NCI-H526 treated with DMSO at 0.1 percent for 48 hours (cell line): ENCODE results near the gene SLC2A9.

Experiments used
- DNase-seq: peaks from one replicate; lab custom pipeline; 2025; lab: John Stamatoyannopoulos, UW

The SLC2A9 gene

DNA sequence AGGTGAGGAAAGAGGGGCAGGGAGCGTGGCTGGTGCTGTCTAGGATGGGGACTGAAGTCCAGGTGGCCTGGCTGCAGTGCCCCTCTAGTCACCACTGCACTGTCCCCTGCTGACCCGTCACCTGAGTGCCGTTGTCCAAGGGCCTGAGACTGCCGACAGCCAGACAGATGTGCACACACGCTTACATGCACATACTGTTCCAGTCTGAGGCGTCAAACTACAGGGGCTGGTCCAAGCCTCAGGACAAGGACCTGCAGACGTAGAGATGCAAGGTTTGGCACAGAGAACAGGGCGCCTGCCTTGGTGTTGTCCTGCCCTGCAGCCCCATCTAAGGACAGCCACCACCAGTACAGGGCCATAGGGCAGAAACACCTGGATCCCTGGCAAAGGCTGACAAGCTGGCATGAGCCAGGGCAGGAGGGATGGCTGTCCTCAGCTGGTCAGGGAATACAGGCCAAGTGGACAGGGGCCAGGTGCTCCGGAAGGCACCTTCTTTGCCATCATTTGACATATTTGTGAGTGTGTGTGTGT, 1.7 kb downstream of the SLC2A9 start:
- DNase-seq, result no peak

DNA sequence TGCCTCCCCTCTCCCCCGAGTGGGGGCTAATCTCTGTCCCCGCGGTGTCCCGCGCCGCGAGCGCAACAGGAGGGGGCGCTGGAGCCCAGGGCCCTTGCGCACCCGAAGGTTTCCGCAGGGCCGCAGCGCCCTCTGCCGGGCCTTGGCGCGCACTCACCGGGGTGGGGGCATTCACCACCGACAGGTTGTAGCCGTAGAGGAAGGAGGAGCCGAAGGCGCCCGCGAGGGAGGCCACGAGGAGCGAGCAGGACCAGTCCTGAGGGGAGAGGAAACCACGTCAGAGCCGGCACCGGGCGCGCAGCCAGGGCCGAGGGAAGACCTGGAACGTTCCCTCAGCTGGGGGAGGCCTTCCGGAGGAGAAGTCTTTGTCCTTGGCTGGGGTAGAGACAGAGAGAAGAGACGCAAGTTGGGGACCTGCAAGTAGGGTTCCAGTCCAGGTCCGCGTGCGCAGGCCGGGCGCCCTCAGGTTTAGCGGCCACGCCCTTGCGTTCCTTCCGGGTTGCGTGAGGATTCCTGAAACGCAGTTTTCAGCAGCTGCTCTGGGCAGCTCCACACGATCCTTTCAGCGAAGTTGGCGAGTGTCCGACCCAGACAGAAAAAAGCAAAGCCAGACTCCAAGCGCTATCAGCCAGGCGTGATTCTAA, 2.4 kb downstream of the SLC2A9 start:
- DNase-seq, result peak; percentile 67

DNA sequence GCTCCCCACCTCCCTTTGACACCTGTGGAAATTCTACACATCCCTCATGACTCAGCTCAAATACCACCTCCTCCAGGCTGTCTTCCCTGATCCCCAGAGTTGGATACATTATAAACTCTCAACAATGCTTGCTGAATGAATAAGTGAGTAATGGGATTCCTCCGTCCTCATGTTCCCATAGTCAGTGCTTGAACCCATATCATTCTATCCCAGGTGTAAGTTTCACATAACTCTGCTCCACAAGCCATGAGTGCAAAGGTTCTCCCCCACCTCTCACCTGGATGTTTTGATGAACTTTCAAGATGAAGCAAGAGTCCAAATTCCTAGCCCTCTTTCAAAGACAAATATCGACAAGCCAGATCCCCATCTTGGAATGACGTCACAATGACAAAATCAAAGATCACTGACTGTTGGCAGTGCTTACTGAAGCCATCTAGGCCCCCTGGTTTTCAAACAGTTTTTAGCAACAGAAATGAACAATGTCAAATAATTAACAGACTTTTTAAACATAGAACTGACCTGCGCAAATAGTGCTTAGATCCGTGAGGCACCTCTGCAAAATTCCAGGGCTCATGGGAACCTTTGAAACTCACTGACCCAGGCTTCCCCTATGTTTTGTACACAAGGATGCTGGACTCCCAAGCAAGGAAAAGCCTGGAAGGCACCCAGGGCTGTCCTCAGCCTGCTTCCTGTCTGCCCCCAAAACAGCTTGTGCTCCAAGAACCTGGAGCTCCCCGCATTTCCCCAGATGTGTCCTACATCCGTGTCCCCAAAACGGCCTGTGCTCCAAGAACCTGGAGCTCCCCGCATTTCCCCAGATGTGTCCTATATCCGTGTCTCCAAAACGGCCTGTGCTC, 4.0 kb downstream of the SLC2A9 start:
- DNase-seq, result no peak

DNA sequence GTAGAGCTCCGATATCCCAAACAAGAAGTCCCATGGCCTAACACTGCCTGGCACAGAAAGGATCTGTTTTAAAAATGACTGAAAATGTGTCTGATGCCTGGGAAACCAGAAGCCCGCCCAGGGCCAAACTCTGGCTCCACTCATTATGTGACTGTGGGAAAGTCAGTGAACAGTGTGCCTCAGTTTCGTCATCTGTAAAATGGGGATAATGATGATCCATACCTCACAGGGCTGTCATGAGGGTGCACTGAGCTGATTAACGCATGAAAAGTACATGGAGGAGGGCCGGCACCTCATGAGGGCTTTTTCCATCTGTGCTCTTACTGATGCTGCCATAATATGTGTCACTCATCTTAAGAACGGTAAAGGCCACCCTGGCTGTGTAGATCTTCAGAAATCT, 5.1 kb downstream of the SLC2A9 start:
- DNase-seq, result no peak

DNA sequence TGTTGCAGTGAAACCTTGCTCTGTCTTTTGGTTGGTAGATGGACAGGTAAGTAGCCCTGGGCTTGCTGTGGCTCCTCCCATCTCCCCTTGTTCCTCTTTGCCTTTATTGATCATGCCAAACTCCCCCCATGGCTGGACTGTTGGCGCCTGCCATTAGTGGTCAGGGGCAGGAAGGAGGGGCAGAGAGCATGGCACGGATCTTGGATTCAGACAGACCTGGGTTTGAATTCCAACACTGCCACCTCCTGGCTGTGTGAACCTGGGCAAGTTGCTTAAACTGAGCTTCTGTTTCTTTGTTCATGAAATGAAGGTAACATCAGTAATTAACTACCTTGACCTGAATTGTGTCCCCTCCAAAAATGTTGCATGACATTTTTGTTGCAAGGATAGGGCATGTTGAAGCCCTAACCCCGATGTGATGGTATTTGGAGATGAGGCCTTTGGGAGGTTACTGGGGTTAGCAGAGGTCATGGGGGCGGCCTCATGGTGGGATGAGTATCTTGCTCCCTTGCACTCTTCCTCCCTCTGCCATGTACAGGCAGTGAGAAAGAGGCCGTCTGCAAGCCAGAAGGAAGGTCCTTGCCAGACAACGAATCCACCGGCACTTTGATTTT, 6.0 kb downstream of the SLC2A9 start:
- DNase-seq, result peak; percentile 22

DNA sequence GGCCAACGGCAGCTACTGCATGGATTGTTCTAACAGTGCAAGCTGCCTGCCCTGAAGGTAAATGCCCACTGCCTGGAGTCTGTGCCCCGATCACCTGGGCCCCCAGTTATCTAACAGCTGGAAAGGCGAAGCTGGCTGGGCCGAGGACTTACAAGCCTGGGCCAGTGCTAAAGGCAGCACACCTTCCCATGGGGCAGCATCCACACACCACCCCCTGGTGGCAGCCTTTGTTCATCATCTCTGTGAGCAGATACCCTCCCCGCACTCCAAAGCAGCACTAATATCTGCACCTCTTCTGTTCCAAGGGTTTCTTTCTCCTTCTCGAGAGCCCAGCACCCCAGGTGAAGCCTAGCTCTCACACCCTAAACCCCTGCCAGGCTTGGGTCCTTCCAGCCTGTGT, 7.6 kb downstream of the SLC2A9 start:
- DNase-seq, result no peak

DNA sequence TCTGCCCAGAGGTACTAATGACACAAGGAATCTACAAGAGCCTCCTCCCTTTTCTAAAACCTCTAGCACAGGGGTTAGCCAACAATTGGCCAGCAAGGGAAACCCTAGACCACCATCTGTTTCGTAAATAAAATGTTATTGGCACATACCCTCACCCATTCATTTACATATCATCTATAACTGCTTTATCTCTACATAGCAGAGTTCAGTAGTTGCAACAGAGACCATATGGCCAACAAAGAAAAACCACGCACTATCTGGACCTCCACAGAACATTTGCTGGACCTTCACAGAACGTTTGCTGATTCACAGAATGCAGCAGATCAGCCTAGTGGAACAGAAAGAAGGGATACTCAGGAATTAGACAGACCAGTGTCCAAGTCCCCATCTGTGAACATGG, 9.4 kb downstream of the SLC2A9 start:
- DNase-seq, result no peak

DNA sequence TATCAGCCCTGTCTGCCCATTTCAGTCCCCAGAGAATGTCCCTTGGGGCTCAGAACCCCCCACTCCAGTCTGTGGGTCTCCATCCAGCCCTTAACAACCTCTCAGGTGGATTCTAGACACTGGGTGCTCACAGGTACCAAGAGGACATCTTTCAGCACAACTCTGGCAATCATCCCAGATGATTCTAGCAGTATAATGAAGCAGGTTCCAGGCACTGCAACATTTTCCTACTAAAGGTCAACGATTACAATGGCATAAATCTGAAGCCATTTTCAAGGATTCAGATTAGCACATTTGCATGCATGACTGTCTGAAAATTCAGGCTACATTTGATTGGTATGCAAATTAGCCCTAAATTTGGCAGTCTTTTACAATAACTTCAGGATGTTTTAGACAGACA, 10.0 kb downstream of the SLC2A9 start:
- peak; percentile 23 for DNase-seq

DNA sequence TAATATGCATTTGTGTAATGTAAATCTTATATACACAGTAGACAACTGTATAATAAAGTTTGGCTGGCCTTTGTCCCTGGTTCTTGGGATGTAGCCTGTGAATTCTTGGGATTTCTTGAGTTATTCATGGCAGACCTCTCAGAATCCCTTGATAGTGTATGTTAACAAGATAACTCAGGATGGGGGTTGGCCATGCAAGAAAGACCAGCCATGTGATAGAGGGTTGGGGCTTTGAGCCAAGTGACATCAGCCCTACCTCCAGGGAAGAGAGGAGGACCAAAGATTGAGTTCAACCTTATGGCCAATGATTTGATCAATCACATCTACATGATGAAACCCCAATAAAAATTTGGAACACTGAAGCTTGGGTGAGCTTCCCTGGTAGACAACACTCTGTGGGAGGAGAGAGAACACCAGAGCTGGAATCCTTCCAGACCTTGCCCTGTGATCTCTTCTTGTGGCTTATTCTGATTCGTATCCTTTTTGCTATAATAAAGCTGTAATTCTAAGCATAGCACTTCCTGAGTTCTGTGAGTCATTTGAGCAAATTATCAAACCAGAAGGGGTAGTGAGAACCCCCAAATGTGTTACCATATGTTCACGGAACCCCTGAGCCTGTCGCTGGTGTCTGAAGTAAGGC, 11.3 kb downstream of the SLC2A9 start:
- DNase-seq, result no peak

DNA sequence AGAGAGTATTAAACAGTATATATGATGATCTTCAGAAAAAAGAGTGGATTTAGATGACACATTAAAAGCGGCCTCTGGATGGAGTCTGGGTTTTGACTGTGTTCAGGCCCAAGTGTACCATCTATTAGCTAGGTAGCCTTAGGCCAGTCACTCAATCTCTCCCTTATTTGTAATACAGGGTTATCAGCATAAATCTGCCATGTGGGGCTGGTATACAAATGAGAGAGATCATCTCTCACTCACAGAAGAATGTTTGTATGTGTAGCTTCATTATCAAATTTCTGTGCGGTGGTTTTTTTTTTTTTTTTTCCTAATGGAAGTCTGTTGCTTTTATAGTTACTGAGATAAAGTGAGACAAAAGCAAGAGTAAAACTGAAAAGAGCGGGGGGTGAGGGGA, 12.7 kb downstream of the SLC2A9 start:
- peak; percentile 26 for DNase-seq

DNA sequence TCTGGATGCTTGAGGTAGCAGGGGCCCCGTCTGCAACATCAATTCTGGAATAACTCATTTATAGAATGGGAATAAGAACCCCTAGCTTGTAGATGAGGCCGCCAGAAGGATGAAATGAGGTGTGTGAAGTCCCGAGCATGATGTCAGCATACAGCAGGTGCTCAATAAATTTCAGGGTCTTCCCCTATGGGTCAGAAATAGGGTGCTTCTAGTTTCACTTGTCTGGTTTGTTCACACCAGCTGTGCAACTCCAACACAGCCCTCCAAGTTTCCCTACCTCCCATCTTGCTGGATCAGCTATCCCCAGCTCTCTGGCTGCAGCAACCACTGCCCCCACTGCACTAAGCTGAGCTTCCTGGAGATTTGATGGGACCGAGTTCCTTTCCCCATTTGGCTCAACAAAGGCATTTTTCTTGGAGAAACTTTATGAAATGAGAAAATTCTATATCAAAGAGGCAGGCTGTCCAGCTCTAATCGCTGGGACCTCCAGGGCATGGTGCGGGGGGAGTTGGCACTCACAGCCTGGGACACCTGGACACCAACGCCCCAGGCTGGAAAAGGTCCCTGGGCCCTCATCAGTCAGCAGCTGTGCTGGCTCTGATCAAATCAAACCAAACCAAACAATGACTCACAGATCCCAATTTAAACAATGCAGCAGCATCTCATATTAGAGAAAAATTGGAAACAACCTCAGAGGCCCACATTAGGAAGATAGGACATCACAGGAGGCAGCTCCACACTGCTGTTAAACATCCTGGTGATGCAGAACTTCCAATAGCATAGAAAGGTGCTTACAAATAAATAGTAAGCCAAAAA, 13.3 kb downstream of the SLC2A9 start:
- no peak for DNase-seq

DNA sequence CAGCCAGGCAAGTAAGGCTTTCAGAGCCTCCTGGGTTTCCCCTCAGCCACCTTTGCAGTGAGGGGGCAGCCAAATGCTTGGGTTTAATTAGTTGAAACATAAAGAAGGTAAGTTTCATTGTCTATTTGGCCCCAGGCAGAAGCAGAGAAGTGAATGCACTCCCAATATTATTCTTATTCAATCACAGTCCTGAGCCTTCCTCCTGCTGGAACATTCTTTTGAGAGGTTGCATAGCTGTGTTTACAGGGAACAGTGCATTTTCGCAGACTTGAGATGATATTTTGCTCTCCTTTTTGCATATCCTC, 13.9 kb downstream of the SLC2A9 start:
- no peak for DNase-seq

DNA sequence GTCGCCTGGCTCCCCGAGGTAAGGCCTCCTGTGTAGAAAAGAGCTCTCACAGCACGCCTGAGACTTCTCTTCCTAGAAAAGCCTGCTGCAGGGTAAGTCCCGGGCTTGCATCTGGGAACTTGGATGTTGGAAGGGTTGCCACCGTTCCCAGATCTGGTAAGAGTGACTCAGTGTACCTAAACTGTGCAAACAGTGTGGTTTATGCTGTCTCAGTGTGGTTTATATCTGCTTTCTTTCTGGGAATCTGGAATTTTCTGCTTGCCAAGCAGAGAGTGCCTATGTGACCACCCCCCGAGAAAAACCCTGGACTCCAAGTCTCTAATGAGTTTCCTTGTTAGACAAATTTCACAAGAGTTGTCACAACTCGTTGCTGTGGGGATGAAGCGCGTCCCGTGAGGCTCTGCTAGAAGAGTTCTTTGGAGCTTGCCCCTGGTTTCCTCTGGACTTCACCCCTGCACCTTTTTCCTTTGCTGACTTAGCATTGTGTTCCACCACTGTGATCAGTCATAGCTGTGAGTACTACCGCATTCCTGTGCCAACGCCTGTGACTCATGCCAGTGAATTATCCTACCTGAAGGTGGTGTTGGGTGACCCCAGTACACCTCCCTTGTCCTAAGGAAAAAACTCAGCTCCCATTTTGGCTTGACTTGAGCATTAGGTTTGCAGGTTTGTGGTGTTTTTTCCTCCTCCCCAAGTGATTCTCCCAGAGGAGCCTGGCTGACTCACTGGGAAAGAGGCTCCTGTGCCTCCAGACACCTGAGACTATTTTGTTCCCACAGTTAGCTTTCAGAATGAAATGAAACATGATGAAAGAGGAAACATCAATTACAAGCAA, 14.5 kb downstream of the SLC2A9 start:
- DNase-seq, result no peak

DNA sequence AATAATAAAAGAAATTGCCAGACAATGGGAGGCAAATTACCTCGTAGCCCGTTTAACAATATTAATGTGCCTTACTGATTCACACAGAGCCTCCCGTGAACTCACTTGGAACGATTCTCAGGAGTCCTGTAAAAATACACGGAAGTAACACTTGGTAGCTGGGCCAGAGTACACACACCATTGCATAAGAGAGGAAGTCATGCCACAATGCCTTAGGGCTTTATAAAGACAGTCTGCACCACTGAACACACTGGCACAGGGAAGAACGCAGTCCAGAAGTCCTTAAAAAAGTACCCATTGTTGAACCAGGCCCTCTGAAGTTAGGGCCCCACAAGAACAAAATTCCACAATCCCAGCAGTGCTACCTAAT, 15.1 kb downstream of the SLC2A9 start:
- peak; percentile 22 for DNase-seq

DNA sequence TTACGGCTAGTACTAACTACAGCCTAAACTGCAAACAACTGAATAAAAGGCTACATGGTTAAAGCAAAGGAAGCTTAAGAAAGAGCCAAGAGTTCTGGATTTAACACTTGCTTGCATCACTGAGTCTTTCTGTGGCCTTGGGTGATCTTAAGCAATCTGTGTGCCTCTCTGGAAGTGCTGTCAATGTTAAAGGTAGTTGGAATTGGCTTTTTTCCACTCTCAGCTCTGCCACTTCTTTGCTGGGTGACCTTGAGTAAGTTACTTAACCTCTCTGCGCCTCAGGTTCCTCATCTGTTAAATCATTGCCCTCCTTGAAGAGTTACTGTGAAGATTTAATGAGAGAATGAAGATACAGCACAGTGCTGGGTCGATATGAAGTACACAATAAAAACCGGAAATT, 15.7 kb downstream of the SLC2A9 start:
- DNase-seq, result no peak

DNA sequence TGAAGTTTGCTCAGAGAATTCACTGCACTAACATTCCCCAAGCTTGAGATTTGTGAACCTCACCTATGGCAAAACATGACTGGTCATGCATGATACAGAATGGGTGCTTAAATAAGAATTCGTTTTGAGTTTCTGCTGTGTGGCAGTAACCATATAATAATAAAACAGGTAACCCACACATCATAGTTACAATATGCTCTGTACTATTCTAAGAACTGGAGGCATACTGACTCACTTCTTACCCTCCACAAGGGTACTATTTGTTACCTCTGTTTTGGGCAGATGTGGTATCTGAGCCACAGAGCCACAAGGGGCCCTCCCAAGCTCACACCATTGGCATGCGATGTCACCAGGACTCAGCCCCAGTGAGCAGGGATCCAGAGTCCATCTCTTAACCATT, 17.6 kb downstream of the SLC2A9 start:
- no peak for DNase-seq

DNA sequence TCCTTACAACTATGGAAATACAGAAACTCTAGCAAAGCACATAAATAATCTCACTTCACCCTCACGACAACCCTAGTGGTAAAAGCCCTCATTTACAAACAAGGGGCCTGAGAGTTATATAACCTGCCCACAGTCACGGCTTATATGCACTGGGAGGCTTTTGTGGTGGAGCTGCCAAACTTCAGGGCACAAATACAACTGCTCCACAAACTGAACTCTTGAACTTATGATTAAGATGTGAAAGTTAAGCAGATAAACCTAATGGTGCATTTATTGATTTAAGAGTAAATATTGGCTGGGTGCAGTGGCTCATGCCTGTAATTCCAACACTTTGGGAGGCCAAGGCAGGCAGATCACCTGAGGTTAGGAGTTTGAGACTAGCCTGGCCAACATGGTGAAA, 19.0 kb downstream of the SLC2A9 start:
- DNase-seq, result no peak

DNA sequence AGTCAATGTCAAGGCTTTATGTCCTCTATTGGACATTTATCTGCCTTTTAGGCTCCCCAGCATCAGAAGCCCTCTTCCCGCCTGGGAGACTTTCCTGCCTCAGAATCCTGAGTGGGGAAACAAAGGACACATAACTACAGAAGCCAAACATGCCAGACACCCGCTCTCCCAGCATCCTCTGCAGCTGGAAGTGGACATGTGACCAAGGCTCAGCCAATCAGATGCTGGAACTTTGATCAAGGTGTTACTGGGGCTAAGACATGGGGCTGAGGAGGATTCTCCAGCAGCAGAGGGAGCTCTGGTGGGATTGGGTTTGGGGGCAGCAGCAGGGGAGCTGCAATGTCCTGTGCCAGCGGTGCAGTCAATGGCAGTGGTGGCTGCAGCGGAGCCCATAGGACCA, 19.5 kb downstream of the SLC2A9 start:
- DNase-seq, result no peak

DNA sequence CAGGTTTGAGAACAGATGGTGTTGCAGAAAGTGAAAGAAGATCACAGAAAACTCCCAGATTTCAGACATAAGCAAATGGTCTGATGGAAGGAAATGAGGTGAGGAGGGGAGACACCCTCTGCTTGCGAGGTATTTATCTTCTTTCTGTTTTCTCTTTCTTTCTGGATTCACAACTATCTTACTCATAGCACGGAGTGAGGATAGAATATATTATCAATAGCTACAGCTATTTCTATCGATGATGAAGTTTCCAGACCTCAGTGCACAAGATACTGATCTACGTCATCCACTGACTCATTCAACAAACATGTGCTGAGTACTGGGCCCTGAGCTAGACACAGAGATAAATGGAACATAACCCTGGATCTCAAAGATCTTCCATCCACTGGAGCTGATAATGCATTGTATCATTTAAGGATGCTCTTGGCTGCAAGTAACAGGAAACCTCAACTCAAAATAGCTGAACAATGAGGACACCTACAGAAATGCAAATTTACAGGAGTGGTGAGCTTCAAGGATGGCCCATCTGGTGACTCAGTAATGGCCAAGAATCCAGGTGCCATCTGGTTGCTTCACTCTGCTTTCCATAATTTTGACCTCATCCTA, 21.2 kb downstream of the SLC2A9 start:
- DNase-seq, result no peak

DNA sequence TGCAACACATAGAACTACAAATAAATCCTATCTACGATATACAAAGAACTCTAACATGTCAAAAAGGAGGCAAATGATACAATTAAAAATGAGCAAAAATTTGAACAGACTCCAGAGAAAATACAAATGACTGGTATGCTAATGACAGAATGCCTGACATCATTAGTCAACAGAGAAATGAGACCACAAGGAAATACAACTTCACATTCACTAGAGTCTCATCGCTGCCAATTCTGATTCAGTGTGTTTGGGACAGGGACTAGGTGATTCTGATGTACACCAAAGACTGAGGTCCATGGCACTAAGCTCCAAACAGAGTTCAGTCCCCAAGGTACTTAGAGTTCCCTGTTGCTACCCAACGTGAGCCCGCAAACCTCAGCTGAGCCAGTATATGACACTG, 23.4 kb downstream of the SLC2A9 start:
- DNase-seq, result no peak
